DND-41 (cell line): ENCODE data around the gene ATF6.

Experiments used
- ATAC-seq: fragments of 200-7000 bp; cut with Tn5 transposase; 3 replicates; pipeline ENCODE4 v1.9.1; 2021; ENCODE audit warnings: low read depth; ENCODE audit not compliant: insufficient read depth
- DNase-seq: peaks from one replicate; pipeline ENCODE4 v3.0.0-alpha.2; 2020
- H2AFZ ChIP-seq: 2 replicates; pipeline ENCODE4 v1.6.0; 2012; ENCODE audit warnings: low read depth, low read length
- H3K27ac ChIP-seq: 2 replicates; pipeline ENCODE4 v1.5.1; 2012; ENCODE audit warnings: low read length, inconsistent platforms
- H3K27me3 ChIP-seq: fragments of 200-600 bp; sonication (generic); 2 replicates; pipeline ENCODE4 v1.6.0; 2012; ENCODE audit warnings: low read length, mild to moderate bottlenecking, inconsistent platforms; ENCODE audit not compliant: insufficient read depth, poor library complexity
- H3K36me3 ChIP-seq: 2 replicates; pipeline ENCODE4 v1.5.1; 2012; ENCODE audit warnings: low read length, inconsistent platforms; ENCODE audit not compliant: insufficient read depth
- H3K4me1 ChIP-seq: 2 replicates; pipeline ENCODE4 v1.5.1; 2012; ENCODE audit warnings: mild to moderate bottlenecking, low read length; ENCODE audit not compliant: insufficient read depth
- H3K4me2 ChIP-seq: 2 replicates; pipeline ENCODE4 v1.6.0; 2012; ENCODE audit warnings: mild to moderate bottlenecking, moderate library complexity, low read length, inconsistent platforms; ENCODE audit not compliant: insufficient read depth
- H3K4me3 ChIP-seq, 2 experiments: fragments of 200-600 bp in 1 of 2; shearing (Covaris generic) in 1 of 2; 2 replicates each; pipeline ENCODE4 v1.5.1; 2012 to 2016; ENCODE audit warnings: inconsistent platforms in 2 of 2, low read length in 2 of 2, mild to moderate bottlenecking in 2 of 2, low read depth in 1 of 2, moderate library complexity in 1 of 2
- H3K79me2 ChIP-seq: 2 replicates; pipeline ENCODE4 v1.6.0; 2012; ENCODE audit warnings: low read length, inconsistent platforms; ENCODE audit not compliant: insufficient read depth
- H3K9ac ChIP-seq: 2 replicates; pipeline ENCODE4 v1.6.0; 2012; ENCODE audit warnings: low read depth, mild to moderate bottlenecking, inconsistent platforms, low read length, moderate library complexity
- H3K9me3 ChIP-seq: 2 replicates; pipeline ENCODE4 v1.5.1; 2012; ENCODE audit warnings: low read length, moderate library complexity, mild to moderate bottlenecking, inconsistent platforms; ENCODE audit not compliant: insufficient read depth, severe bottlenecking
- H4K20me1 ChIP-seq: 2 replicates; pipeline ENCODE4 v1.6.0; 2012; ENCODE audit warnings: low read length; ENCODE audit not compliant: insufficient read depth
- CTCF ChIP-seq: IDR thresholded peaks from 2 replicates; pipeline ENCODE4 v1.5.1; 2012; ENCODE audit warnings: borderline replicate concordance, low read length, moderate library complexity, mild to moderate bottlenecking; ENCODE audit not compliant: poor library complexity, severe bottlenecking; ENCODE audit errors: extremely low read depth
- EZH2 ChIP-seq: IDR thresholded peaks from 3 replicates; pipeline ENCODE4 v1.6.1; 2012; ENCODE audit warnings: borderline replicate concordance, low read depth, mild to moderate bottlenecking, moderate library complexity, low read length, inconsistent platforms; ENCODE audit not compliant: severe bottlenecking

Gene ATF6

DNA sequence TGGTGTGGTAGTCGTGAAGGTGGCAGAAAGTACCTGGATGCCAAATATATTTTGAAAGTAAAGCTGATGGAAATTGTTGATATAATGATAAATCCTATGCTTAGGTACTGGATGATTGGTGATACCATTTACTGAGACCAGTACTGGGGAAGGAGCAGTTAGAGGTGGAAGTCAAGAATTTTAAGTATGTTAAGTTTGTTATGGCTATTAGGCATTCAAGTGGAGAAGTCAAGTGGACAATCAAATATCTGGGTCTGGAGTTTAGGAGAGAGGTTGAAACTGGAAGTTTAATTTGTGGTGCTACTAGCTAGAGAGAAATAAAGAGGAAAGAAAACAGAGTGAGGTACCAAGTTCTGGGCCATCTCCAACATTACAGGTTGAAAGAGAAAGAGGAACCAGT lies 89.1 kb downstream of the ATF6 start:
- H3K9ac ChIP-seq, result no peak overlapping the region
- ATAC-seq (no peak), DNase-seq (no peak)
- no peak overlapping the region for H2AFZ ChIP-seq
- H3K79me2 ChIP-seq, result no peaks in the 10 kb centered on the region
- no peak overlapping the region for H3K27ac ChIP-seq
- H3K4me1 ChIP-seq, result no peaks in the 10 kb centered on the region
- peaks cover 43% of the 10 kb centered on the region for H3K36me3 ChIP-seq
- TF ChIP-seq EZH2 (no peak), CTCF (no peak)
- H4K20me1 ChIP-seq, result no peaks in the 10 kb centered on the region
- no peak overlapping the region for H3K4me3 ChIP-seq
- H3K9me3 ChIP-seq, result no peaks in the 10 kb centered on the region
- H3K27me3 ChIP-seq, result no peaks in the 10 kb centered on the region
- no peak overlapping the region for H3K4me2 ChIP-seq

DNA sequence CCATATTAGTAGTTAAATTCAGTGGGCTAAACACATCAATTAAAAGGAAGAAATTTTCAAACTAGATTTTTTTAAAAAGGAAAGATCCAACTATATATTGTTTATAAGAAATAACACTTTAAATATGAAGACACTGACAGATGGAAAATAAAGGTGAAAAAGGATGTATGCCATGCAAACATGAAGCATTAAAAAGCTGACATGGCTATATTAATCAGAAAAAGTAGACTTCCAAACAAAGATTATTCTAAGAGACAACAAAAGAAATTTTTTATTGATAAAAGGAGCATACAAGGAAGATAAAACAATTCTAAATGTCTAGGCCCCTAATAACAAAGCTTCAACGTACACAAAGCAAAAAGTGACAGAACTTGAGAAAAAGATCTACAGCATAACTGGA lies 92.2 kb downstream of the ATF6 start:
- TF ChIP-seq EZH2 (no peak), CTCF (no peak)
- DNase-seq (no peak), ATAC-seq (no peak)
- H3K27ac ChIP-seq, result no peak overlapping the region
- no peaks in the 10 kb centered on the region for H3K4me1 ChIP-seq
- H4K20me1 ChIP-seq, result no peaks in the 10 kb centered on the region
- H3K27me3 ChIP-seq, result no peaks in the 10 kb centered on the region
- no peak overlapping the region for H3K4me2 ChIP-seq
- no peaks in the 10 kb centered on the region for H3K9me3 ChIP-seq
- no peaks in the 10 kb centered on the region for H3K79me2 ChIP-seq
- H3K4me3 ChIP-seq, result no peak overlapping the region
- H3K9ac ChIP-seq, result no peak overlapping the region
- no peak overlapping the region for H2AFZ ChIP-seq
- H3K36me3 ChIP-seq, result peaks cover 44% of the 10 kb centered on the region

GRCh38 chr1:161863549-161863948 lies 97.4 kb downstream of the ATF6 start:
- Histone ChIP-seq H2AFZ (no peak overlapping the region), H3K27ac (no peak overlapping the region), H4K20me1 (no peaks in the 10 kb centered on the region), H3K36me3 (peaks cover 47% of the 10 kb centered on the region), H3K79me2 (no peaks in the 10 kb centered on the region), H3K9me3 (no peaks in the 10 kb centered on the region), H3K9ac (no peak overlapping the region), H3K4me1 (no peaks in the 10 kb centered on the region), H3K27me3 (no peaks in the 10 kb centered on the region), H3K4me2 (no peak overlapping the region), H3K4me3 (no peak overlapping the region)
- TF ChIP-seq EZH2 (no peak), CTCF (no peak)
- DNase-seq (no peak), ATAC-seq (no peak)

GRCh38 chr1:161864577-161864976 lies 98.5 kb downstream of the ATF6 start:
- Histone ChIP-seq H2AFZ (no peak overlapping the region), H3K9ac (no peak overlapping the region), H3K4me3 (no peak overlapping the region), H4K20me1 (no peaks in the 10 kb centered on the region), H3K4me2 (no peak overlapping the region), H3K4me1 (no peaks in the 10 kb centered on the region), H3K79me2 (no peaks in the 10 kb centered on the region), H3K36me3 (peaks cover 47% of the 10 kb centered on the region), H3K9me3 (no peaks in the 10 kb centered on the region), H3K27me3 (no peaks in the 10 kb centered on the region), H3K27ac (no peak overlapping the region)
- TF ChIP-seq CTCF, result peak; percentile 11
- no peak for TF ChIP-seq EZH2
- DNase-seq (no peak), ATAC-seq (no peak)
